RCC 7860 (cell line): ENCODE measurements around the gene SLC11A1.

Experiments used
- DNase-seq: peaks from one replicate; pipeline ENCODE4 v3.0.0-alpha.2; 2015; ENCODE audit warnings: low spot score
- FAIRE-seq: peaks from 2 replicates; lab custom pipeline; 2012; peaks lifted over from hg19 to GRCh38; lab: Jason Lieb, UNC

Gene SLC11A1, protein sequence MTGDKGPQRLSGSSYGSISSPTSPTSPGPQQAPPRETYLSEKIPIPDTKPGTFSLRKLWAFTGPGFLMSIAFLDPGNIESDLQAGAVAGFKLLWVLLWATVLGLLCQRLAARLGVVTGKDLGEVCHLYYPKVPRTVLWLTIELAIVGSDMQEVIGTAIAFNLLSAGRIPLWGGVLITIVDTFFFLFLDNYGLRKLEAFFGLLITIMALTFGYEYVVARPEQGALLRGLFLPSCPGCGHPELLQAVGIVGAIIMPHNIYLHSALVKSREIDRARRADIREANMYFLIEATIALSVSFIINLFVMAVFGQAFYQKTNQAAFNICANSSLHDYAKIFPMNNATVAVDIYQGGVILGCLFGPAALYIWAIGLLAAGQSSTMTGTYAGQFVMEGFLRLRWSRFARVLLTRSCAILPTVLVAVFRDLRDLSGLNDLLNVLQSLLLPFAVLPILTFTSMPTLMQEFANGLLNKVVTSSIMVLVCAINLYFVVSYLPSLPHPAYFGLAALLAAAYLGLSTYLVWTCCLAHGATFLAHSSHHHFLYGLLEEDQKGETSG

DNA sequence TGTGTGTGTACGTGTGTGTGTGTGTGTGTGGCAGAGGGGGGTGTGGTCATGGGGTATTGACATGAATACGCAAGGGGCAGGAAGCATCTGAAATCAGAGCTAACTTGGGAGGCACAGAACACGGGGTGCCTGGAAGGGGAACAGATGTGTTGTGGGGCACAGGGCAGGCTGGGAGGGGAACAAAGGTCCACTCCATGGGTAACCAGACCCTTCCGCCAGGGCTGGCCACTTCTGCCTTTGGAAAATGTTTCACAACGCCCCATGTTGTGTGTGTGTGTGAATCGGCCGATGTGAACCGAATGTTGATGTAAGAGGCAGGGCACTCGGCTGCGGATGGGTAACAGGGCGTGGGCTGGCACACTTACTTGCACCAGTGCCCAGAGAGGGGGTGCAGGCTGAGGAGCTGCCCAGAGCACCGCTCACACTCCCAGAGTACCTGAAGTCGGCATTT is at the start of gene SLC11A1:
SLC11A1 (plus strand) TSS at position 358 of the 451 bp plus-strand sequence. CDS start 96 bp downstream, outside the sequence.
- DNase-seq (no peak), FAIRE-seq (no peak)

DNA sequence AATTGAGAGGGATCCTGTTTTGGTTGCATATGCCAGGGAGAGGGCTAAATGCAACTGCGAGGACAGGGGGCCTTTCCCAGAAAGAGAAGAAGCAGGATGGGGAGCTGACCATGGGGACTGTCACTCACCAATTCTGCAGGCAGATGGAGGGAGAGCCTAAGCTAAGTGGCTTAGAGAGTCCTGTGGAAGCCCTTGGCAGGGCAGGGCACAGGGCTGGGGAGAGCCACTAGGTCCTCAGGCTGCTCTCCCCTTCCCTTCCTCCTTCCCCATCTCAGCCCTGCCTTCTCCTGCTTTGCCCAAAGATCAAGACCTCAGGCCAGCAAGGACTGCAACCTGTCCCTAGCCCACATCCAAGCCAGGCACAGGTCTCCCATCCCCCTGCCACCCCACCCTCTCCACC is 49.8 kb upstream of the SLC11A1 start:
- FAIRE-seq (no peak), DNase-seq (no peak)

DNA sequence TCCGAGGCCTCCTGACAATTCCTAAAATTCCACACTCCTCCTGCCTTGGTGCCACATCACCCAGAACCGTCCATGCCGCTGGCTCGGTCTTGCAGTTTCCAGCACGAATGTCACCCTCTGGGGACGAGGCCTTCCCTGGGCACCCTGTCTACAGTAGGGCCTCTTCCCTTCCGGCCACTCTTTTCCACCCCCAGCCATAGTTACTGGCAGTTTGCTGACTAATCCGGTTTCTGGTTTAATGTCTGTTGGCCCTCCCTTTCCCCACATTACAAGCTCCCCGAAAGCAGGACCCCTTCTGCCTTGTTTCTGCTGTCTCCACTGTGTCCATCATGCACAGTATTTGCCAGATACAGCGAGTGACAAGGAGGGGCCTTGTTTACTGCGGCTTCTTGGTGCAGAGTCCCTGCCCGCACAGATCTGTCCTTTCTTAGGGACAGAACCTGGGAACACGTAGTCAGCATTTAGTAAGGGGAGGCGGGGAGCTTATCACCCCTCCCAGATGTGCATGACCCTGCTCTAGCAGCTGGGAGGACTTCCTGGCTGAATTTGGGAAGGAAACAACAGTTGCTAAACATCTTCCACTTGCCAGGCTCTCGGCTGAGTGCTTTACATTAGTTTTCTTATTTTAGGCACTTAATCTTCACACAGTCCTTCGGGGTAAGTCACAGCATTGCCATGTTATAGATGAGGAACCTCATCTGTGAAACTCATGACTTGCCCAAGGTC is 49.0 kb upstream of the SLC11A1 start:
- FAIRE-seq = no peak
- DNase-seq = no peak

- FAIRE-seq (no peak), DNase-seq (no peak)
Observed at GRCh38 chr2:218334531-218334930, 47.5 kb upstream of the SLC11A1 start.

DNA sequence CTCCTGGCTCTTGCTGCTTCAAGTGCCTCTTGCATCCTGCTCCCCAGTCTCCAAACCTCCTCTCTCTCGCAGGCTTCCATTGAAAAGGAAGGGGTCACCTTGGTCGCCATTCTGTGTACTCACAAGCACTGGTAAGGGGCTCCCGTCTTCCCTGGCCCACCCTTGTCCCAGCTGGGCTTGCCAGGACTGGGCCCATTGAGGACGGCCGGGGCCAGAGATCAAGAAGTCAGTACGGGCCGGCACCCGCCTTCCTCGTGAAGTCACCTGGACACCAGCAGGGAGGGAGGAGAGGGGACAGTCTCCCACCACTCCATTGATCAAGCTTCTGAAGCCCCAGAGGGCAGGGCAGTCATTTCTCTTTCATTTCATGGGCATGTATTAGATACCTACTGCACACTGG is 41.4 kb upstream of the SLC11A1 start:
- no peak for DNase-seq
- no peak for FAIRE-seq

DNA sequence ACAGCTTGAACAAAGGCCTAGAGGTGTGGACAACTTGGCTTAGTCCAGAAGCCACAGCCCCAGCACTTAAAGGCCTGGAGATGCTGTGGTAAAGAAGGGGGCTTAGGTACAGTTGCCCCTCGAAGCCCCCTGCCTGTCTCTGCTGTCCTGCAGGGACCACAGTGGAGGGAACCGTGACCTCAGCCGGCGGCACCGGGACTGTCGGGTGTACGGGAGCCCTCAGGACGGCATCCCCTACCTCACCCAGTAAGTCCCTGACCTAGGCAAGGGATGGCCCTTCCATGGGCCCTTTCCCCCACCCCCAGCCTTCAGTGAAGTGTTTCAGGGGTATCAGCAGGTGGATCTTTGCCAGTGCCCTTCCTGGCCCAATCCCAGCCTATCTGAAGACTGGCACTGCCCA is 40.7 kb upstream of the SLC11A1 start:
- FAIRE-seq (no peak), DNase-seq (no peak)

DNA sequence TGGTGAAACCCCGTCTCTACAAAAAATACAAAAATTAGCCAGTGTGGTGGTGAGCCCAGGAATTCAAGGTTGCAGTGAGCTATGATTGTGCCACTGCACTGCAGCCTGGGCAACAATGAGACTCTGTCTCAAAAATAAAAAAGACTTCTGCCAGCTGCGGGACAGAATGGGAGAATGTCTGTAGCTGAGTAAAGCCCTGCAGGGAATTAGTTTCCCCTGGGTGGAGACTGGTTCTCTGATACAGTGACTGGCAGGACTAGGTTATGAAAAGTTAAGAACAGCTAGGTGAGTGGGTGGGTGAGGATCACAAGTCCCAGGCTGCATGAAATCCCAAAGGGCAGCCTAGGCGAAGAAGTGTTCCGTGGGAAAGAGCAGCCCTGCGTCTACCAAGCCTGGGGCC is 39.2 kb upstream of the SLC11A1 start:
- DNase-seq = no peak
- no peak for FAIRE-seq

- DNase-seq (peak; percentile 6), FAIRE-seq (no peak)
Observed at GRCh38 chr2:218343591-218343990, 38.5 kb upstream of the SLC11A1 start.

DNA sequence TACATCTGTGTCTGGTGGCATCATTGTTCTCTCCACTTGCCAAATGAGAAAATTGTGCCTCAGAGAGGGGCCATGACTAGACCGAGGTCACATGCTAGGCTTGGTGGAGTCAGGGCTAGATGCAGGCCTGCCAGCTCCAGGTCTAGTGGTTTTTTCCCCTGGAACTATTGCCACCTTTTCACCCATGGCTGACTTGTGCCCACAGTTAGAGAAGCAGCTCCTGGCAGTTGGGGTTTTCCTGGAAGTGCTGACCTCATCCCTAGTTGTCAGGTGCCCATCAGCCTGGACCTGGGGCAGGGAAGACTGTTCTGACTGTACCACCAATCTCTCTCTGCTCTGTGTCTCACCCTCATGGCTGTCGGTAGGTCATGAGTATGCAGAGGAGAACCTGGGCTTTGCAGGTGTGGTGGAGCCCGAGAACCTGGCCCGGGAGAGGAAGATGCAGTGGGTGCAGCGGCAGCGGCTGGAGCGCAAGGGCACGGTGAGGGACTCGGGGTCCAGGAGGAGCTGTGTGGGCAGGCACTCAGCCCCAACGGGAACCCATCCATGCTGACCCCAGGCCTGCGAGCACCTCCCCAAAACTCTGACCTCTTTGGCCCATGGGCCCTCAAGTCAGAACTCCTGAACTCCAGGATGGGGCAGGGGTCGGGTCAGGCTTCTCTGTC is 37.9 kb upstream of the SLC11A1 start:
- peak; percentile 73 for DNase-seq

DNA sequence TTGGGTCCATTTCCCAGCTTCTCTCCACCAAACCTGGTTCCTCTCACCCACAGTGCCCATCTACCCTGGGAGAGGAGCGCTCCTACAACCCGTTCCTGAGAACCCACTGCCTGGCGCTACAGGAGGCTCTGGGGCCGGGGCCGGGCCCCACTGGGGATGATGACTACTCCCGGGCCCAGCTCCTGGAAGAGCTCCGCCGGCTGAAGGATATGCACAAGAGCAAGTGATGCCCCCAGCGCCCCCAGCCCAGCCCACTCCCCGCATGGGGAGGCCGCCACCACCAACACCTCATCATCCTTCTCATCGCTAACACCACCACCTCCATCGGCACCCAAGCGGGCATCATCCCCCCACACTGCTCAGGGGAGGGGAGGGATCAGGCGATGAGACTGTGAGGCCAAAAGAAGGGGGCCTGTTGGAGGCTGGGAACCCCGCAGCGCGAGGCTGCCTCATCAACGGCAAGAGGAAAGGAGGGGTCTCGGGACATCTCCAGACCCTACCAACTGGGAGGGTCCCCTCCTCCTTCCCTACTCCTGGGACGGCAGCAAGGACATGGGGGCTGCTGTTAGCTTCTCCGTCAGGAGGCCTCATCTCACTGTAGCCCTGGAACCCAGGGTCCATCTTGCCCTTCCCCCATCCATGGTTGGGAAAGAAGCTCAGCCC is 37.2 kb upstream of the SLC11A1 start:
- no peak for FAIRE-seq
- no peak for DNase-seq

More for the DNA sequence above, 37.9 kb upstream of the SLC11A1 start:
- peak; percentile 68 for FAIRE-seq

GRCh38 chr2:218345491-218346236 is 36.4 kb upstream of the SLC11A1 start:
- DNase-seq (no peak), FAIRE-seq (no peak)

DNA sequence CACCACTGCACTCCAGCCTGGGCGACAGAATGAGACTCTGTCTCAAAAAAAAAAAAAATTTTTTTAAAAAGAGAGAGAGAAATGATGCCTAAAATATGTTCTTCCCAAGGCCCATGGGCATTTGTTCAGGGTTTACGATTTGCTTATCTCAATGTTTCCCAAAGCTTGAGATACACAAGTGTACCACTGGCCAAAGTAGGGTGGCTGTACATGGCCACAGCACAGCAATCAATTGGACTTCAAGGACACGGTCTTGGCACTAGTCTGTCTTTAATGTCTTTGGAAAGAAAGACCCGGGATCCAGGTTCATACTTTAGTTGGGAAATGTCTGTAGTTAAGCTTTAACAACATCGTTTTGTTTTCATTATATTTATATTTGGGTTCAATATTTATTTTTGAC is 34.9 kb upstream of the SLC11A1 start:
- DNase-seq (no peak), FAIRE-seq (no peak)

DNA sequence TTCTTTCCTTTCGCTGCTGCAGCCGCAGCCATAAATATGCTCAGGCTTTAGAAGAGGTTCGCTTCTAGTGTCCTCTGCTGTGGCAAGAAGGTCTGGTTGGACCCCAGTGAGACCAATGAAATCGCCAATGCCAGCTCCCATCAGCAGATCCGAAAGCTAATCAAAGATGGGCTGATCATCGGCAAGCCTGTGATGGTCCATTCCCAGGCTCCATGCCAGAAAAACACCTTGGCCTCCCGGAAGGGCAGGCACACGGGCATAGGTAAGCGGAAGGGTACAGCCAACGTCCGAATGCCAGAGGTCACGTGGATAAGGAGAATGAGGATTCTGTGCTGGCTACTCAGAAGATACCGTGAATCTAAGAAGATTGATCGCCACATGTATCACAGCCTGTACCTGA is 28.0 kb upstream of the SLC11A1 start:
- no peak for FAIRE-seq
- DNase-seq = no peak

- no peak for FAIRE-seq
- DNase-seq = peak; percentile 17
Observed at GRCh38 chr2:218354850-218355443, 27.1 kb upstream of the SLC11A1 start.

- DNase-seq = no peak
- no peak for FAIRE-seq
Observed at GRCh38 chr2:218357236-218358177, 24.6 kb upstream of the SLC11A1 start.

- no peak for FAIRE-seq
- DNase-seq = no peak
Observed at GRCh38 chr2:218360453-218360852, 21.6 kb upstream of the SLC11A1 start.

DNA sequence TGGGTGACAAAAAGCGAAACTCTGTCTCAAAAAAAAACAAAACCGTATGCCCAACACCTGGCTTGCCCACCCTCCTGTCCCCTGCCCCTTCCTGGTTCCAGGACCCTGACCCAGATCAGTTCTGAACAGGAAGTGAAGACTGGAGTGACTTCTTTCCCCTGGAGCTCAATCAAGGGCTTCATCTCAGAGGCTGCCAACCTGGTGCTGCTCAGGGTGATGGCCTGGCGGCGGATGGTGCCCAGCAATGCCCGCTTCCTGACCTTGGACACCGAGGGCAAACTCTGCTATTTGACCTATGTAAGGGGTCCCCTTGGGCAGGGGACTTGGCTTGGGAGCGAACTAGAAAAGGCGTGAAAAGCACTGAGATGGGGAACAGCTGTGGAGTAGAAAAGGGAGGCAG is 19.5 kb upstream of the SLC11A1 start:
- FAIRE-seq (no peak), DNase-seq (no peak)

DNA sequence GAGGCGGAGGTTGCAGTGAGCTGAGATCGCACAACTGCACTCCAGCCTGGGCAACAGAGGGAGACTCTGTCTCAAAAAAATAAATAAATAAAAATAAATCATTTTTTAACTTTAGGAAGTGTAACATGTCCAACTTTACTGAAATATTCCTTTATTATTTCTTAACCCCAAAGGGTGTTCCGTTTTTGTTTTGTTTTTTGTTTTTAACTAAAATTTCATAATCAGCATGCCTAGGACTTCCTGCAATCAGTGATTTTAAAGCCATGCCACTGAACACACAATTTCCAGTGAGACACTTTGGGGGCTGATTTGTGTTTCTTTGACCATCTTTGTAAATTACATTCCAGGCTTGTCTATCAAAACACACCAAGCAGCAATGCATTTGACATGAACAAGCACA is 18.3 kb upstream of the SLC11A1 start:
- FAIRE-seq (no peak), DNase-seq (no peak)

DNA sequence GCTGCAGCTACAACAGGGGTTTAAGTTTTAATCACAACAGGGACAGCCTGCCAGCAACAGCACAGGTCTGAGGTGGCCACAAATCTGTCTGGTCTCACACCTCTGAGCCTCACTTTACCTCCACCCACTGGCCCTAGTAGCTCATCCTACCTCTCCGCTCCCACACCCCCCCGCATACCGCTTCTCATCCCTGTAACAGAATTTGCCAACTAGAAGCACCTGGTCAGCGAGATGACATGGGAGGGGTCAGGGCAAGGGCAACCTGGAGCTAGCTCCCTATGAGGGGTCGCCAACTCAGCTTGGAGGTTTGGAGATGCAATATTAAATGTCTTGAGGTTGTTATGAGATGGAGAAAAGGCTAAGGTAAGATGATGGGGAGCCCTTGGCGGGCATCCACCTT is 17.9 kb upstream of the SLC11A1 start:
- no peak for FAIRE-seq
- no peak for DNase-seq
